Uterus (tissue), 4 donors: ENCODE measurements around the gene TMC3. TPM values are rescaled to one million over a fixed set of nuclear protein-coding genes. Genes with fewer than 3 reads are reported as not detected.

Experiments
- DNase-seq, 2 donors: peaks; one replicate each; pipeline ENCODE4 v3.0.0-alpha.2; 2019 to 2020
- H3K27ac ChIP-seq, 2 donors: fragments of 200-600 bp; sonication (generic); 1 replicate in 1 of 2; 2 replicates in 1 of 2; pipeline ENCODE4 v1.5.1; 2016 to 2018
- H3K27me3 ChIP-seq, 2 donors: fragments of 200-600 bp; sonication (generic); one replicate each; pipeline ENCODE4 v1.5.1; 2018 to 2019; ENCODE audit warnings: control low read depth in 1 of 2
- H3K36me3 ChIP-seq, 2 donors: fragments of 200-600 bp; sonication (generic); one replicate each; pipeline ENCODE4 v1.5.1; 2019; ENCODE audit warnings: control low read depth in 1 of 2
- H3K4me1 ChIP-seq, 2 donors: fragments of 200-600 bp; sonication (generic); one replicate each; pipeline ENCODE4 v1.5.1; 2018 to 2019; ENCODE audit warnings: control low read depth in 1 of 2
- H3K4me3 ChIP-seq, 2 donors: fragments of 200-600 bp; sonication (generic); 1 replicate in 1 of 2; 2 replicates in 1 of 2; pipeline ENCODE4 v1.5.1; 2018 to 2019; ENCODE audit warnings: mild to moderate bottlenecking in 1 of 2
- H3K9me3 ChIP-seq, 2 donors: fragments of 200-600 bp; sonication (generic); one replicate each; pipeline ENCODE4 v1.5.1; 2019; ENCODE audit warnings: control low read depth in 1 of 2
- CTCF ChIP-seq, 4 experiments: fragments of 200-600 bp in 2 of 4; fragments of 450-650 bp in 2 of 4; sonication (generic) in 2 of 4; IDR thresholded peaks; one replicate each; pipeline ENCODE4 v1.5.1; 2016 to 2019; ENCODE audit warnings: antibody characterized with exemption in 4 of 4, mild to moderate bottlenecking in 2 of 4, moderate library complexity in 1 of 4
- POLR2A ChIP-seq, 2 donors: fragments of 450-650 bp; IDR thresholded peaks; one replicate each; pipeline ENCODE4 v1.6.1; 2016; ENCODE audit warnings: antibody characterized with exemption in 2 of 2, mild to moderate bottlenecking in 1 of 2, moderate library complexity in 1 of 2
- intact Hi-C: fragments of 100-400 bp; cut with DNase I; formaldehyde crosslinking; loops from one replicate; pipeline ENCODE4 v1.15.1; 2023; ENCODE audit warnings: low total_unique reads
- total RNA-seq, 4 donors: library from RNA; depleted of rRNA in 3 of 4; stranded (reverse); fragments of >200 nt in 3 of 4; gene quantifications; one replicate each; pipeline versions ENCODE4 v1.1.0 to v1.2.4, GENCODE V29; 2014 to 2023
- donor health status: DM: yes; HTN: yes; CAD: no.

Gene TMC3
- total RNA-seq, 4 donors from 2014 or later: 0.14 TPM; not detected in 3

DNA sequence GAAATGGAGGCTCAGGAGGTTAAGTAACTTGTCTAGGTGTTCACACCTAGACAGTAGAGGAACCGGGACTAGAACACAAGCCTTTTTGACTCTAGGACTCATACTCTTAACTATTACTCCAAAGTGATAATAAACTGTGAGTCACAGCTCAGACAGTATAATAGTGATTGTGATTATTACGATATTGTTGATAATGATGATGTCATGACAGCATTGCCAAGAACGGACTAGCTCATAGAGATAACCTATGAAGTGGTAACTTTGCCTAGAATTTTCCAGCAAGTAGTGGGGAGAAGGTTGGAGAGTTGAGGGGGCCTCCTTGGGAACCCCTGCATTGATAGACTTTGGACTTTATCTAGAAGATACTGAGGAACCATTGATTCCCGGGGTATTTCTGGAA is 84.1 kb downstream of the TMC3 start:
- no peak overlapping the region for H3K4me3 ChIP-seq
- no peak for DNase-seq
- H3K36me3 ChIP-seq: no peaks in the 10 kb centered on the region
- no peak overlapping the region for H3K27ac ChIP-seq
- intact Hi-C loops: no loop called here
- no peaks in the 10 kb centered on the region for H3K9me3 ChIP-seq
- H3K27me3 ChIP-seq: no peaks in the 10 kb centered on the region
- H3K4me1 ChIP-seq: no peaks in the 10 kb centered on the region
- TF ChIP-seq CTCF (IDR thresholded peaks at IDR 0.05): no peak
- no peak for TF ChIP-seq POLR2A (IDR thresholded peaks at IDR 0.05)

DNA sequence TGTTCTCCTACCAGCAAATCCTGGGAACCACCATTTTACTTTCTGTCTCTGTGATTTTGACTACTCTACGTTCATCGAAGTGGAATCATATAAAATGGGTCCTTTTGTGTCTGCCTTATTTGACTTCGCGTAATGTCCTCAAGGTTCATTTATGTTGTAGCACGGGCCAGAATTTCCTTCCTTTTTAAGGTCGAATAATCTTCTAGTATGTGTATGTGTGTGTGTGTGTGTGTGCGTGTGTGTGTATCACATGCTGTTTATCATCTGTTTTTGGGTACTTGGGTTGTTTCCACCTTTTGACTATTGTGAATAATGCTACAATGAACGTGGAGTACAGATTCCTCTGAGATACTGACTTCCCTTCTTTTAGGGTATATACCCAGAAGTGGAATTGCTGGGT is 85.4 kb downstream of the TMC3 start:
- H3K36me3 ChIP-seq: no peaks in the 10 kb centered on the region
- TF ChIP-seq POLR2A (IDR thresholded peaks at IDR 0.05) (no peak), CTCF (IDR thresholded peaks at IDR 0.05) (no peak)
- no peaks in the 10 kb centered on the region for H3K4me1 ChIP-seq
- no peak overlapping the region for H3K27ac ChIP-seq
- H3K9me3 ChIP-seq: no peaks in the 10 kb centered on the region
- DNase-seq: no peak
- intact Hi-C loops: no loop called here
- H3K27me3 ChIP-seq: no peaks in the 10 kb centered on the region
- H3K4me3 ChIP-seq: no peak overlapping the region

GRCh38 chr15:81288040-81288439 is 86.0 kb downstream of the TMC3 start:
- intact Hi-C loops: no loop called here
- TF ChIP-seq POLR2A (IDR thresholded peaks at IDR 0.05) (no peak), CTCF (IDR thresholded peaks at IDR 0.05) (no peak)

GRCh38 chr15:81286621-81287121 is 87.3 kb downstream of the TMC3 start:
- Histone ChIP-seq H3K36me3 (no peaks in the 10 kb centered on the region), H3K4me3 (no peak overlapping the region), H3K27ac (no peak overlapping the region), H3K9me3 (no peaks in the 10 kb centered on the region), H3K27me3 (no peaks in the 10 kb centered on the region), H3K4me1 (no peaks in the 10 kb centered on the region)
- TF ChIP-seq CTCF (IDR thresholded peaks at IDR 0.05): no peak
- TF ChIP-seq POLR2A (IDR thresholded peaks at IDR 0.05): no peak
- DNase-seq: no peak
- intact Hi-C loops: no loop called here

More at GRCh38 chr15:81288040-81288439, 86.0 kb downstream of the TMC3 start:
- Histone ChIP-seq H3K4me3 (no peak overlapping the region), H3K4me1 (no peaks in the 10 kb centered on the region), H3K27me3 (no peaks in the 10 kb centered on the region), H3K27ac (no peak overlapping the region), H3K9me3 (no peaks in the 10 kb centered on the region), H3K36me3 (no peaks in the 10 kb centered on the region)
- DNase-seq: no peak

DNA sequence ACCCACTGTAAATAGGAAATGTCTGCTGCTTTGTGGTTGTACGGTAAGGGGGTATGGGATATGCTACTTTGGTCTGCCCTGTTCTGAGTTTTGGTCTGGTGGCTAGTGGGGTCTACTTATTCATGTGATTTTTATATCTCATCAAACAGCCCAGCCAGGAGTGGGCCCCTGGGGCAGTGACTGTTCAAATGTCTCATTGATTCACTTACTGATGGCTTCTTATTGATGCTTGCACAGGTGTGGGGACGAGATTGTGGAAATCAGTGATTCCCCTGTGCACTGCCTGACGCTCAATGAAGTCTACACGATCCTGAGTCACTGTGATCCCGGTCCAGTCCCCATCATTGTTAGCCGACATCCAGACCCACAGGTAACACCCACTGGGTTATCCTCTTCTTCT is 88.6 kb downstream of the TMC3 start:
- Histone ChIP-seq H3K27me3 (no peaks in the 10 kb centered on the region), H3K4me3 (no peak overlapping the region), H3K36me3 (no peaks in the 10 kb centered on the region), H3K4me1 (no peaks in the 10 kb centered on the region), H3K27ac (no peak overlapping the region), H3K9me3 (no peaks in the 10 kb centered on the region)
- intact Hi-C loops: no loop called here
- no peak for TF ChIP-seq CTCF (IDR thresholded peaks at IDR 0.05)
- TF ChIP-seq POLR2A (IDR thresholded peaks at IDR 0.05): no peak
- DNase-seq: no peak
